Gastrocnemius medialis (tissue), 4 donors: ENCODE measurements around the gene STARD3. TPM values are rescaled to one million over a fixed set of nuclear protein-coding genes. Genes with fewer than 3 reads are reported as not detected.

ENCODE experiments used
- ATAC-seq, 2 donors: fragments of 150-250 bp; one replicate each; pipeline ENCODE4 v1.9.1; 2016
- DNase-seq, 2 donors: peaks; one replicate each; pipeline ENCODE4 v3.0.0-alpha.2; 2019
- H3K27ac ChIP-seq, 4 donors: fragments of 200-600 bp; sonication (generic); 1 replicate in 1 of 4; 2 replicates in 3 of 4; pipeline ENCODE4 v1.5.1; 2016 to 2018; ENCODE audit warnings: mild to moderate bottlenecking in 2 of 4, moderate library complexity in 1 of 4
- H3K27me3 ChIP-seq, 3 donors: fragments of 200-600 bp; sonication (generic) in 2 of 3; 1 replicate in 1 of 3; 2 replicates in 2 of 3; pipeline versions ENCODE4 v1.5.1 to v1.6.0; 2016 to 2019; ENCODE audit warnings: mild to moderate bottlenecking in 1 of 3, moderate library complexity in 1 of 3
- H3K36me3 ChIP-seq, 2 donors: fragments of 200-600 bp; sonication (generic) in 1 of 2; one replicate each; pipeline ENCODE4 v1.5.1; 2017 to 2018
- H3K4me1 ChIP-seq, 2 donors: fragments of 200-600 bp; sonication (generic) in 1 of 2; one replicate each; pipeline ENCODE4 v1.5.1; 2016 to 2017; ENCODE audit warnings: mild to moderate bottlenecking in 2 of 2
- H3K4me3 ChIP-seq, 4 donors: fragments of 200-600 bp; sonication (generic) in 3 of 4; 1 replicate in 1 of 4; 2 replicates in 3 of 4; pipeline ENCODE4 v1.5.1; 2016 to 2019; ENCODE audit warnings: mild to moderate bottlenecking in 2 of 4
- H3K9me3 ChIP-seq, 3 donors: fragments of 200-600 bp; sonication (generic) in 2 of 3; 1 replicate in 1 of 3; 2 replicates in 2 of 3; pipeline ENCODE4 v1.5.1; 2016 to 2019
- POLR2A ChIP-seq, 2 donors: fragments of 450-650 bp; IDR thresholded peaks; one replicate each; pipeline ENCODE4 v1.6.1; 2017; ENCODE audit warnings: antibody characterized with exemption in 2 of 2, mild to moderate bottlenecking in 2 of 2, moderate library complexity in 2 of 2
- in situ Hi-C, 4 donors: fragments of 200-750 bp; cut with MboI; loops; one replicate each; pipeline versions ENCODE4 v1.15.0 to v1.8.0; 2017; ENCODE audit warnings: low sequenced_read_pairs in 4 of 4
- intact Hi-C: fragments of 100-400 bp; cut with DNase I; formaldehyde crosslinking; loops from one replicate; pipeline ENCODE4 v1.15.1; 2023; ENCODE audit warnings: low total_unique reads
- total RNA-seq, 4 donors: library from RNA; depleted of rRNA; stranded (reverse); fragments of >200 nt; gene quantifications; one replicate each; pipeline versions ENCODE4 v1.1.0 to v1.2.3, GENCODE V29; 2016
- TF ChIP-seq, protein P1 (sequence below), 5 experiments: fragments of 450-650 bp in 3 of 5; fragments of 200-600 bp in 2 of 5; sonication (generic) in 2 of 5; IDR thresholded peaks in 4 of 5; conservative IDR thresholded peaks in 1 of 5; 1 replicate in 4 of 5; 2 replicates in 1 of 5; pipeline ENCODE4 v1.5.1; 2016 to 2019; ENCODE audit warnings: antibody characterized with exemption in 5 of 5, mild to moderate bottlenecking in 3 of 5, moderate library complexity in 3 of 5

Gene STARD3
- total RNA-seq, 4 donors from 2014 or later: 31.0 to 41.7 (median 41.0) TPM

DNA sequence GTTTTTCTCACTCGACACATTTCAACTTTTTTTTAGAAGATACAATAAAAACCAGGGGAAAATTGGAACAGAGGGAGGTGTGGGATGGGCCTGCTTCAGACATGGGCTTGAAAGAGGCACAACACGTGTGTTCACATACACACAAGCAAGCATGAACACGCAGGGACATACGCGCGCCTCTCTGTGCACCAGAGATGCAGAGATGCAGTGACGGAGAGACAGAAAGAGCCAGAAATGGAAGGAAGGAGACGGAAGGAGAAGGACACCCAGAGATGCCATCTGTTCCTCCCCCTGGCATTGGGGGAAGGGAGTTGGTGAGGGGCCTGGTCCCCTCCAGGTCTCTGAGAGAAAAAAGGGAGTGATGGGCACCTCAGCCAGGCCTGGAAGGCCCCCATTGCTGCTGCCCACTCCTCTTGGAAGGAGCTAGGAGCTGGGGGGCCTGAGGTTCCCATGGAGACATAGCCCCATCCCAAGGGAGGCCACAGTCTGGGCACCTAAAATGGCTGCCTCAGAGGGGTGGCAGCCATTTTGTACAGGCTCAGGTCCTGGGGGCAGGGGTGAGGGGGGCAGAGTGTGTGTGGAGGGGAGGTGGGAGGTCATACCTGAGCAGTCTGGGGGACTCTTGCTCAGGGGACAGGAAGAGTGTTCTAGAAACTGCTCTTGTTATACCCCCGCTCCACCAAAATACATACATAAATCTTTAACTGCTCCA is 25.4 kb upstream of the STARD3 start:
- H3K27me3 ChIP-seq: peaks cover 36 to 46% (median 37%) of the 10 kb centered on the region in 3 donors
- DNase-seq: no peak
- intact Hi-C loops: no loop called here

DNA sequence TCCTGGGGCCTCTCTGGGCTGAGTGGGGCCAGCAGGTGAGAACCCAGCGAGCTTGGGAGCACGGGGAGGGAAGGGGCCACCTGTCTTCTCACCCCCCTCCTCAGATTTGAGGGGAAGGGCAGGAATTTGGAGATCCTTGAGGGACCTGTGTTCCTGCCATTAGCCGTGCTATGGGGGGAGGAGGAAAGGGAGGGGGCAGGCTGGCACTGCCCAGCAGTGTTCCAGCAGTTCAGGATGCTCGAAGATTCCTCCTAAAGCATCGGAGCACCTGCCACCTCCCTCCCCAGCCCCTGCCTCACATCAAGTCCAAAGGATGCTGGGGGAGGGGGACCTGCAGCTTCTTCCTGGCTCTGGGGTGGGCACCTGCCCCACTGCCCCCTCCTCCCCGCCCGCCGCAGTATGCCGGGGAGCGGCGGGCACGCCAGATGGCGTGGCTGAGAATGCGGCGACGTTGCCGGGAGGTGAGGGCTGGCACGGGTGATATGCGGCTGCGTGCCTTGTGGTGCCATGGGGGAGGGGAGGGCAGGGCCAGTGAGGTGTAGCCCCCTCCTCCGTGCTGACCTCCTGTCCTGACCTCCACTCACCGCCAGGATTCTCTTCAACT is 24.6 kb upstream of the STARD3 start:
- H3K9me3 ChIP-seq: no peaks in the 10 kb centered on the region
- peaks cover 28 to 44% (median 29%) of the 10 kb centered on the region in 3 donors for H3K27me3 ChIP-seq
- DNase-seq (no peak), ATAC-seq (no peak)
- TF ChIP-seq, protein P1, sequence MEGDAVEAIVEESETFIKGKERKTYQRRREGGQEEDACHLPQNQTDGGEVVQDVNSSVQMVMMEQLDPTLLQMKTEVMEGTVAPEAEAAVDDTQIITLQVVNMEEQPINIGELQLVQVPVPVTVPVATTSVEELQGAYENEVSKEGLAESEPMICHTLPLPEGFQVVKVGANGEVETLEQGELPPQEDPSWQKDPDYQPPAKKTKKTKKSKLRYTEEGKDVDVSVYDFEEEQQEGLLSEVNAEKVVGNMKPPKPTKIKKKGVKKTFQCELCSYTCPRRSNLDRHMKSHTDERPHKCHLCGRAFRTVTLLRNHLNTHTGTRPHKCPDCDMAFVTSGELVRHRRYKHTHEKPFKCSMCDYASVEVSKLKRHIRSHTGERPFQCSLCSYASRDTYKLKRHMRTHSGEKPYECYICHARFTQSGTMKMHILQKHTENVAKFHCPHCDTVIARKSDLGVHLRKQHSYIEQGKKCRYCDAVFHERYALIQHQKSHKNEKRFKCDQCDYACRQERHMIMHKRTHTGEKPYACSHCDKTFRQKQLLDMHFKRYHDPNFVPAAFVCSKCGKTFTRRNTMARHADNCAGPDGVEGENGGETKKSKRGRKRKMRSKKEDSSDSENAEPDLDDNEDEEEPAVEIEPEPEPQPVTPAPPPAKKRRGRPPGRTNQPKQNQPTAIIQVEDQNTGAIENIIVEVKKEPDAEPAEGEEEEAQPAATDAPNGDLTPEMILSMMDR (IDR thresholded peaks at IDR 0.05 in 4 of 5, conservative IDR thresholded peaks at IDR 0.05 in 1 of 5): no peak
- TF ChIP-seq POLR2A (IDR thresholded peaks at IDR 0.05): no peak
- intact Hi-C loops: no loop called here
- H3K4me3 ChIP-seq: no peak overlapping the region
- peaks cover under 1 to 3% of the 10 kb centered on the region in 2 donors for H3K4me1 ChIP-seq
- H3K36me3 ChIP-seq: no peaks in the 10 kb centered on the region
- no peak overlapping the region for H3K27ac ChIP-seq
- in situ Hi-C loops: no loop called here

More for the DNA sequence above, 25.4 kb upstream of the STARD3 start:
- Histone ChIP-seq H3K9me3 (no peaks in the 10 kb centered on the region), H3K36me3 (no peaks in the 10 kb centered on the region), H3K27ac (no peak overlapping the region), H3K4me1 (peaks cover 9 to 11% of the 10 kb centered on the region in 2 donors), H3K4me3 (no peak overlapping the region)
- TF ChIP-seq, protein P1 (IDR thresholded peaks at IDR 0.05 in 4 of 5, conservative IDR thresholded peaks at IDR 0.05 in 1 of 5): no peak
- TF ChIP-seq POLR2A (IDR thresholded peaks at IDR 0.05): no peak
- in situ Hi-C loops: no loop called here
- ATAC-seq: no peak

DNA sequence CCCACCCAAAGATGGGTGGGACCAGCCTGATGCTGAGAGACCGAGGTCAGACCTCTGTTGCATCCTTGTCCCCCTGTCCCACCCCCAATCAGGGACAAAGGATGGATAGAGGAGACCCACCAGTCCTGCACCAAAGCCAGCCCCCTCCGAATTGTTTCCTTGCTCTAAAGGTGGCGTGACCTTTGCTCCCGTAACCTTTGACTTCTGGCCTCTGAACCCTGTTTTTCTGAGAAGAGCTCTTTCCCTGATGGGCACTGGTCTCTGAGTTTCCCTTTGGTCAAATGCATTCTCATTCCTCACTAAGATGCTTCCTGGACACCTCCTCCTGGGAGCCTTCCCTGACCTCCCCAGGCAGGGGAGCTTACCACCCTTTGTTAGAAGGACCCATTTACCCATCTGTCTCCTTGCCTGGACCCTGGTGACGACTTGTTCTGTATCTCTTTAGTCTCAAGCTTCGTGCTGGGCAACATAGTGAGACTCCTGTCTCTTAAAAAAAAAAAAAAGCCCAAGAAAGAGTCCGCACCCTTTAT is 23.9 kb upstream of the STARD3 start:
- H3K9me3 ChIP-seq: no peaks in the 10 kb centered on the region
- ATAC-seq (no peak), DNase-seq (no peak)
- no peak overlapping the region for H3K27ac ChIP-seq
- H3K36me3 ChIP-seq: no peaks in the 10 kb centered on the region
- H3K4me1 ChIP-seq: no peaks in the 10 kb centered on the region
- in situ Hi-C loops: no loop called here
- H3K27me3 ChIP-seq: peaks cover 22 to 40% (median 24%) of the 10 kb centered on the region in 3 donors
- intact Hi-C loops: no loop called here
- TF ChIP-seq POLR2A (IDR thresholded peaks at IDR 0.05): no peak
- TF ChIP-seq, protein P1 (IDR thresholded peaks at IDR 0.05 in 4 of 5, conservative IDR thresholded peaks at IDR 0.05 in 1 of 5): no peak
- H3K4me3 ChIP-seq: no peak overlapping the region

GRCh38 chr17:39614545-39615157 is 22.3 kb upstream of the STARD3 start:
- Histone ChIP-seq H3K36me3 (no peaks in the 10 kb centered on the region), H3K27me3 (peaks cover 6 to 26% (median 11%) of the 10 kb centered on the region in 3 donors), H3K4me3 (no peak overlapping the region), H3K27ac (no peak overlapping the region), H3K9me3 (no peaks in the 10 kb centered on the region), H3K4me1 (peaks cover 0 to 5% of the 10 kb centered on the region in 2 donors)
- DNase-seq: no peak
- TF ChIP-seq, protein P1 (IDR thresholded peaks at IDR 0.05 in 4 of 5, conservative IDR thresholded peaks at IDR 0.05 in 1 of 5): no peak
- TF ChIP-seq POLR2A (IDR thresholded peaks at IDR 0.05): no peak
- ATAC-seq: no peak
- in situ Hi-C loops: no loop called here
- intact Hi-C loops: no loop called here
